GM12864 (cell line): ENCODE measurements around the gene REEP1.

Experiments used
- DNase-seq: peaks from one replicate; pipeline ENCODE4 v3.0.0-alpha.2; 2011; ENCODE audit warnings: low read depth
- H3K4me3 ChIP-seq: 2 replicates; pipeline ENCODE4 v1.5.1; 2011; ENCODE audit warnings: mild to moderate bottlenecking, low read depth, low read length, control low read depth
- TF ChIP-seq, protein P1 (sequence below): IDR thresholded peaks from 2 replicates; pipeline ENCODE4 v1.5.1; 2011; ENCODE audit warnings: low read depth, mild to moderate bottlenecking, moderate library complexity, low read length, control low read depth, inconsistent platforms; ENCODE audit errors: missing control alignments

The REEP1 gene

DNA sequence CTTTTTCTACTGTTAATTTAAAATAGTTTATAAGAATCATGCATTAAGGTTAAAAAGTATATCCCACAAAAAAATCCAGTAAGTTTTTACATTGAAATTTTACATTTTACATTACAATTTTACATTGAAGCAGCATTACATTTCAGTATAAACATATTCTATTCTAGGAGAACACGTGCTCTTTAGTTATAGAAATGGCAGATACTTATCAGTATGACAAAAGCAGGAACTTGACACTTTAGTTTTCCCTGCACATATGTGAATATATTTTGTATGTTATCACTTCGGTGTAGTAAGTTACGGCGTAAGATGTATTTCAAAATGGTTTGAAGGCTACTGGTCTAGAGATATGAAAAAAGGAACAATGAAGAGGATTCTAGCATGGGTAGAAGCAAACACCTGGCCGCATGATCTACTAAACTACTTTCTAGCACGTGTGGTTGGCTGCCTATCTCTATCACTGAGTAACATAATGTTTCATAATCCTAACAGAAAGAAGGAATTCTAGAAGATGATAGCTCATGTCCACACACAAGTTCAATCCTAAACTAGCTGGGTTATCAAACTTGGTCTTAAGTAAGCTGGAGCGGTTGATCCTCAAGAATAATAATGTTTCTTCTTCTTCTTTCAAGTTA lies 147.5 kb downstream of the REEP1 start:
- H3K4me3 ChIP-seq: no peak overlapping the region
- DNase-seq: no peak
- TF ChIP-seq, protein P1, sequence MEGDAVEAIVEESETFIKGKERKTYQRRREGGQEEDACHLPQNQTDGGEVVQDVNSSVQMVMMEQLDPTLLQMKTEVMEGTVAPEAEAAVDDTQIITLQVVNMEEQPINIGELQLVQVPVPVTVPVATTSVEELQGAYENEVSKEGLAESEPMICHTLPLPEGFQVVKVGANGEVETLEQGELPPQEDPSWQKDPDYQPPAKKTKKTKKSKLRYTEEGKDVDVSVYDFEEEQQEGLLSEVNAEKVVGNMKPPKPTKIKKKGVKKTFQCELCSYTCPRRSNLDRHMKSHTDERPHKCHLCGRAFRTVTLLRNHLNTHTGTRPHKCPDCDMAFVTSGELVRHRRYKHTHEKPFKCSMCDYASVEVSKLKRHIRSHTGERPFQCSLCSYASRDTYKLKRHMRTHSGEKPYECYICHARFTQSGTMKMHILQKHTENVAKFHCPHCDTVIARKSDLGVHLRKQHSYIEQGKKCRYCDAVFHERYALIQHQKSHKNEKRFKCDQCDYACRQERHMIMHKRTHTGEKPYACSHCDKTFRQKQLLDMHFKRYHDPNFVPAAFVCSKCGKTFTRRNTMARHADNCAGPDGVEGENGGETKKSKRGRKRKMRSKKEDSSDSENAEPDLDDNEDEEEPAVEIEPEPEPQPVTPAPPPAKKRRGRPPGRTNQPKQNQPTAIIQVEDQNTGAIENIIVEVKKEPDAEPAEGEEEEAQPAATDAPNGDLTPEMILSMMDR: no peak

DNA sequence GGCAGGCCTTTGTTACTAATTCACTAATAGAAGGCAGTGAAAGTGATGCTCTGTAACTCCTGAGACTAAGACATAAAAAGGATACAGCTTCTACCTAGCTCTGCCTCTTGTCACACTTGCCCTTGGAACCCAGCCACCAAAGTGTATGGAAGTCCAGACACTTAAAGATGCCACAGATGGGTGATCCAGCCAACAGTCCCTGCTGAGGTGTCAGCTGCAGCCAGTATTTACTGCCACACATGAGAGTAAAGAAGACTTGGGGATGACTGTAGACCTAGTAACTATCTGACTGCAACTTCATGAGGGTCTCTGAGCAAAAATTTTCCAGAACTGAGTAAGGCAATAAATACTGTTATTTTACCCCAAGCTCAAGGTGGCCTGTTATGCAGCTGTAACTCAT lies 151.0 kb downstream of the REEP1 start:
- TF ChIP-seq, protein P1: no peak
- DNase-seq: no peak
- no peak overlapping the region for H3K4me3 ChIP-seq

DNA sequence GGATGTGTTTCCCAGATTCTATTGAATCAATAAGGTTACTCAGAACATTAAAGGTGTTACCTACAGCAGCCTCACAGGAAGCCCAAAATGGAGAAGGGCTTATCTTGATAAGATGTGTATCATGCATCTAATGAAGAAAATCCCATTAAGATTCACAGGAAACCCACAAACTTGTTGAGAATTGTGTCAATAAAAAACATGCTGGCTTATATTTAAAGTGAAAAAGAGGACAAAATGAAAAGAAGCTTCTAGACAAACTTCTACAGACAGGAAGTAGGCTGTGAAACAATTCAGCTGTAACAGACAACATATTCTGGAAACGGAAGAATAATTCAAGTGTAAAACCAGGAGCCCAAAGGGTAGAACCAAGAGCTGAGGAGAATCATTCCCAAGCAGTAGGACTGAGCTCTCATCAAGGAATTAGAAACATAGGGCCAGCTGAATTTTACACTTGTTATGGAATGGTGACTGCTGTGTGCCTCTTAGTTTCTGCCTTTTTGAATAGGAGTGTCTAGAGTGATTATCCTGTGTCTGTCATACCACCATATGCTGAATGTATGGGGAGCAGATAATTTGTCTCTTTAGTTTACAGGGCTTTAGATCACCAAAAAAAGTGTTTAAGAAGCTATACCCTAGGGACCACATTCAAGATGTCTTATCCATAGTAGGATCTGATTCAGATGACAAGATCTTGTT lies 151.8 kb downstream of the REEP1 start:
- H3K4me3 ChIP-seq: no peak overlapping the region
- no peak for DNase-seq
- TF ChIP-seq, protein P1: no peak

DNA sequence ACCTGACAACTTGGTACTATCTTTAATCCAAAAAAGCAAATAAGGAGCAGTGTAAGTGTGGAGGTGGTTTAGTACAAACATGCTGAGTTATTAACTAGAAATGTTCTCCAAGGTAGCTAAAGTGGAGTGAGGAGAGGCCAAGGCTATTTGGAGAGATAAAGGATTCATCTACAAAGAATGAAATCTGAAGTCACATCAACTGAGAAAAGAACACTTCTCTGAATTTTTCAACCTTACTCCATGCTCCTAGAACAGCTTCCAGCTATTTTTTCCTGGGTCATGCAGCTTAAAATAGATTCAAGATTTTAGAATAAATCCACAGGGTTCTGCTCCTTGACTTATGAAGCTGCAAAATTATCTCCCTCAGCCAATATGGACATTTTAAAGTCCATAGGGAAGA lies 160.8 kb downstream of the REEP1 start:
- DNase-seq: no peak
- no peak overlapping the region for H3K4me3 ChIP-seq

DNA sequence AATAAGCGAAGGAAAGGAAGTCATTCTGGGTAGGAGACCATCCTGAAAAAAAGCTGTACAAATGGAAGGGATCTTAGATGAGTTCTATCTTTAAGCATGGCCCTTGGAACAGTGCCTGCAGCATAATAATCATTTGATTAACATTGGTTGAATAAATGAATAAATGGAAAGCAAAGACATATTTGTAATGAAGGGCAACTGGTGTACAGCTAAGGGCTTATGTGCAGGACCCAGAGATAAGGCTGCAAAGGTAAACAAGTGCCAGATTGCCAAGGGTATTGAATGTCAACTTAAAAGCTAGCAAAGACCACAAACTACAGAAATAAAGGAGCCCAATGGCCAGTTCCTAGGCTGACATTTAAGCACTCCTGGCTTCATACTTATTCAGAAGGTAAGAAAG lies 161.6 kb downstream of the REEP1 start:
- TF ChIP-seq, protein P1: no peak
- no peak for DNase-seq
- no peak overlapping the region for H3K4me3 ChIP-seq

More for the DNA sequence above, 160.8 kb downstream of the REEP1 start:
- TF ChIP-seq, protein P1: no peak

DNA sequence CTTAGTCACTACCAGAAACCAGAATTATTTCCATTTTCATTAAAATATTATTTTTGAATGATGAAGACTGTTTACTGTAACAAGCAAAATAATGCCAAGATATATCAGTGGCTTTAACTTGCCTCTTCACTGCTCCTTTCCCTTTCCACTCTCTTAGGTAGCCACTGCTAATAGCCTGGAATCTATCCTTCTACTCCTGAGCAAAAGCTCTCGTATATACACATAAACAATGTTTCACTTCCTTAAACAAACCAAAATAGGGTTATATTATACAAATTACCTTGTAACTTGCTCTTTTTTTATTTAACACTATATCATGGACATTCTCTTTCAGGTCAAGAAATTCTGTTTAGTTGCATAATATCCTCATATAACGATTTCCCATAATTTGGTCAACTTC lies 163.0 kb downstream of the REEP1 start:
- no peak for DNase-seq
- TF ChIP-seq, protein P1: no peak

DNA sequence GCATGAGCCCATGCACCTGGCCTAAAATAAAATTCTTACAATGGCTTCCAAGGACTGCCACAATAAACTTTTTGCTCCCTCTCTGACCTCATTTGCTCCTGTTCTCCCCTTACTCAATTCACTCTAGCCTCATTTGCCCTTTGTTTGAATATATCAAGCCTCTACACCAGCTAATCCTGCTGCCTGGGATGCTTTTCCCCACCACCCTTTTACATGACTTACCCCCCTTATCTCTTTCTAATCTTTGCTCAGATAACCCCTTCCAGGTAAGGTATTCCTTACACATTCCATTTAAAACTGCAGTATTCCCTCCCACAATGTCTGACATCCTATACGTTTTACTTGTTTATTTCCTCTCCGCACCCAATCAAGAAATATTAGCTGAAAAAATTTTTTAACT lies 164.8 kb downstream of the REEP1 start:
- DNase-seq: no peak
- H3K4me3 ChIP-seq: no peak overlapping the region
- TF ChIP-seq, protein P1: no peak

More for the DNA sequence above, 163.0 kb downstream of the REEP1 start:
- H3K4me3 ChIP-seq: no peak overlapping the region
